ENCODE measurements around the gene AXDND1.
"Not testable (repeated sequence)": the region's sequence is repeated elsewhere in the genome, so short reads cannot be mapped to it uniquely, and the experiment has no call there.

The AXDND1 gene

DNA sequence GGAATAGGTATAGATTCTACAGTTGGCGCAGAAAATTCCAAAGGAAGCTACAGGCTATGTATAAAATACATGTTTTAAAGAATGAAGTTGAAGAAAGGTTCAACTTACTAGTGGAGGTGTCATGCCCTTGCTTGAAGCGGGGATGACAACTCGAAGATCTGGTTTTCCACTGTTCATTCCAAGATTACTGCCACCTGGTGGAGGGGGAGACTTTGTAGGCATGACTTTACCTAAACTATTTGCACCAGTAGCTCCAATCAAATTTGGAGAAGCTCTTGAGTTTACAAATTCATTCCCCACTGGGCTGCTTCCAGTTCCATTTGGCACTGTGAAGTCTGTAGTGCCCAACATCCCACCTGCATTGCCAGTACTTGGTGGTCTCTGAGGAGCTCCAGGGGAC is 81.7 kb downstream of the AXDND1 start:
- Histone ChIP-seq H2AFZ (ENCODE audit: low read length) (no peak overlapping the region), H3K18ac (ENCODE audit: low read length) (no peak overlapping the region), H4K8ac (ENCODE audit: low read depth, low read length) (no peak overlapping the region), H2BK12ac (ENCODE audit: low read length) (no peak overlapping the region), H3K4me2 (ENCODE audit: insufficient read depth, low read length, poor library complexity, severe bottlenecking) (no peak overlapping the region), H3K9ac (ENCODE audit: low read depth, low read length, poor library complexity) (no peak overlapping the region), H4K91ac (ENCODE audit: low read depth, low read length, poor library complexity) (no peak overlapping the region), H3K4me3 (ENCODE audit: low read length in 2 of 2) (no peak overlapping the region), H3K9me3 (replicated peaks in 1 of 2; ENCODE audit: control insufficient read depth in 2 of 2, insufficient read depth in 1 of 2, low read depth in 1 of 2, low read length in 2 of 2) (no peaks in the 10 kb centered on the region), H2AK5ac (ENCODE audit: low read depth, low read length) (no peak overlapping the region), H2BK15ac (ENCODE audit: low read length) (no peak overlapping the region), H3K4me1 (ENCODE audit: control insufficient read depth in 2 of 2, insufficient read depth in 1 of 2, low read depth in 1 of 2, low read length in 2 of 2) (no peaks in the 10 kb centered on the region), H3K27me3 (ENCODE audit: control insufficient read depth in 3 of 3, insufficient read depth in 3 of 3, low read depth in 1 of 3, low read length in 3 of 3) (no peaks in the 10 kb centered on the region), H3K4ac (ENCODE audit: low read length) (no peak overlapping the region), H2BK120ac (ENCODE audit: low read depth, low read length) (no peak overlapping the region), H3K14ac (ENCODE audit: low read length) (no peak overlapping the region), H3K36me3 (replicated peaks in 1 of 2; ENCODE audit: control insufficient read depth in 2 of 2, insufficient read depth in 2 of 2, low read length in 2 of 2) (no peaks in the 10 kb centered on the region), H3K79me1 (ENCODE audit: low read depth, low read length) (no peaks in the 10 kb centered on the region), H3K23ac (ENCODE audit: low read depth, low read length, poor library complexity) (no peak overlapping the region), H3K27ac (replicated peaks; ENCODE audit: low read length) (no peak overlapping the region), H2BK5ac (ENCODE audit: low read length) (no peak overlapping the region)
- no peak for DNase-seq (ENCODE audit: low spot score)
- no CpG with 5 or more reads among the region's 3 CpGs for WGBS, 2 donors (ENCODE audit: extremely low coverage in 2 of 2, insufficient read length in 2 of 2, insufficient replicate concordance in 1 of 2)

GRCh38 chr1:179448437-179449149 is 82.8 kb downstream of the AXDND1 start:
- Histone ChIP-seq H2BK12ac (ENCODE audit: low read length) (no peak overlapping the region), H3K4ac (ENCODE audit: low read length) (no peak overlapping the region), H3K4me1 (ENCODE audit: control insufficient read depth in 2 of 2, insufficient read depth in 1 of 2, low read depth in 1 of 2, low read length in 2 of 2) (no peaks in the 10 kb centered on the region), H3K36me3 (replicated peaks in 1 of 2; ENCODE audit: control insufficient read depth in 2 of 2, insufficient read depth in 2 of 2, low read length in 2 of 2) (no peaks in the 10 kb centered on the region), H2BK5ac (ENCODE audit: low read length) (no peak overlapping the region), H3K9me3 (replicated peaks in 1 of 2; ENCODE audit: control insufficient read depth in 2 of 2, insufficient read depth in 1 of 2, low read depth in 1 of 2, low read length in 2 of 2) (no peaks in the 10 kb centered on the region), H2BK15ac (ENCODE audit: low read length) (no peak overlapping the region), H4K8ac (ENCODE audit: low read depth, low read length) (no peak overlapping the region), H3K4me2 (ENCODE audit: insufficient read depth, low read length, poor library complexity, severe bottlenecking) (no peak overlapping the region), H2AK5ac (ENCODE audit: low read depth, low read length) (no peak overlapping the region), H2BK120ac (ENCODE audit: low read depth, low read length) (no peak overlapping the region), H3K18ac (ENCODE audit: low read length) (no peak overlapping the region), H2AFZ (ENCODE audit: low read length) (no peak overlapping the region), H3K79me1 (ENCODE audit: low read depth, low read length) (no peaks in the 10 kb centered on the region), H3K4me3 (ENCODE audit: low read length in 2 of 2) (no peak overlapping the region), H3K23ac (ENCODE audit: low read depth, low read length, poor library complexity) (no peak overlapping the region), H3K14ac (ENCODE audit: low read length) (no peak overlapping the region), H3K27ac (replicated peaks; ENCODE audit: low read length) (no peak overlapping the region), H4K91ac (ENCODE audit: low read depth, low read length, poor library complexity) (no peak overlapping the region), H3K9ac (ENCODE audit: low read depth, low read length, poor library complexity) (no peak overlapping the region), H3K27me3 (ENCODE audit: control insufficient read depth in 3 of 3, insufficient read depth in 3 of 3, low read depth in 1 of 3, low read length in 3 of 3) (no peaks in the 10 kb centered on the region)
- whole genome bisulfite sequencing, 2 donors (ENCODE audit: extremely low coverage in 2 of 2, insufficient read length in 2 of 2, insufficient replicate concordance in 1 of 2), result no CpG with 5 or more reads among the region's 14 CpGs
- no peak for DNase-seq (ENCODE audit: low spot score)

DNA sequence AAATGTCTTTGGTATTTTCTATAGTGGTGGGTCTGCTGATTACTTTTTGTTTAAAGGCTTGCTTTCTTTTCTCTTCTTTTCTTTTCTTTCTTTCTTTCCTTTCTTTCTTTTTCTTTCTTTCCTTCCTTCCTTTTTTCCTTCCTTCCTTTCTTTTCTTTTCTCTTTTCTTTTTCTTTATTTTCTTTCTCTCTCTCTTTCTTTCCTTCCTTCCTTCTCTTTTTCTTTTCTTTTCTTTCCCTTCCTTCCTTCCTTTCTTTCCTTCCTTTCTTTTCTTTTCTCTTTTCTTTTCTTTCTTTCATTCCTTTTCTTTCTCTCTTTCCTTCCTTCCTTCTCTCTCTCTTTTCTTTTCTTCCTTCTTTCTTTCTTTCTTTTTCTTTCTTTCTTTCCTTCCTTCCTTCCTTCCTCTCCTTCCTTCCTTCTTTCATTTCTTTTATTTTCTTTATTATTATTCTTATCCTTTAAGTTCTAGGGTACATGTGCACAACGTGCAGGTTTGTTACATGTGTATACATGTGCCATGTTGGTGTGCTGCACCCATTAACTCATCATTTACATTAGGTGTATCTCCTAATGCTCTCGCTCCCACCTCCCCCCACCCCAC is 93.9 kb downstream of the AXDND1 start:
- H3K4me1 ChIP-seq (ENCODE audit: control insufficient read depth in 2 of 2, insufficient read depth in 1 of 2, low read depth in 1 of 2, low read length in 2 of 2); H2AK5ac ChIP-seq (ENCODE audit: low read depth, low read length); H2BK120ac ChIP-seq (ENCODE audit: low read depth, low read length); H4K8ac ChIP-seq (ENCODE audit: low read depth, low read length); H3K14ac ChIP-seq (ENCODE audit: low read length); H3K36me3 ChIP-seq (replicated peaks in 1 of 2; ENCODE audit: control insufficient read depth in 2 of 2, insufficient read depth in 2 of 2, low read length in 2 of 2); H3K79me1 ChIP-seq (ENCODE audit: low read depth, low read length); H3K9me3 ChIP-seq (replicated peaks in 1 of 2; ENCODE audit: control insufficient read depth in 2 of 2, insufficient read depth in 1 of 2, low read depth in 1 of 2, low read length in 2 of 2); H3K9ac ChIP-seq (ENCODE audit: low read depth, low read length, poor library complexity); H2BK5ac ChIP-seq (ENCODE audit: low read length); H4K91ac ChIP-seq (ENCODE audit: low read depth, low read length, poor library complexity); H2AFZ ChIP-seq (ENCODE audit: low read length); H3K4ac ChIP-seq (ENCODE audit: low read length); H3K27ac ChIP-seq (replicated peaks; ENCODE audit: low read length); H3K18ac ChIP-seq (ENCODE audit: low read length); H2BK15ac ChIP-seq (ENCODE audit: low read length); DNase-seq (ENCODE audit: low spot score); H3K27me3 ChIP-seq (ENCODE audit: control insufficient read depth in 3 of 3, insufficient read depth in 3 of 3, low read depth in 1 of 3, low read length in 3 of 3); H3K4me2 ChIP-seq (ENCODE audit: insufficient read depth, low read length, poor library complexity, severe bottlenecking); H2BK12ac ChIP-seq (ENCODE audit: low read length); H3K4me3 ChIP-seq (ENCODE audit: low read length in 2 of 2); H3K23ac ChIP-seq (ENCODE audit: low read depth, low read length, poor library complexity): not testable (repeated sequence)
- WGBS, 2 donors (ENCODE audit: extremely low coverage in 2 of 2, insufficient read length in 2 of 2, insufficient replicate concordance in 1 of 2), result no CpG with 5 or more reads among the region's 2 CpGs

DNA sequence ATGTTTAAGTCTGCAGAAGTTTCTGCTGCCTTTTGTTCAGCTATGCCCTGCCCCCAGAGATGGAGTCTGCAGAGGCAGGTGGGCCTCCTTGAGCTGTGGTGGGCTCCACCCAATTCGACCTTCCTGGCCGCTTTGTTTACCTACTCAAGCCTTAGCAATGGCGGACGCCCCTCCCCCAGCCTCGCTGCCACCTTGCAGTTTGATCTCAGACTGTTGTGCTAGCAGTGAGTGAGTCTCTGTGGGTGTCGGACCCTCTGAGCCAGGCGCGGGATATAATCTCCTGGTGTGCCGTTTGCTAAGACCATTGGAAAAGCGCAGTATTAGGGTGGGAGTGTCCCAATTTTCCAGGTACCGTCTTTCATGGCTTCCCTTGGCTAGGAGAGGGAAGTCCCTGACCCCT is 99.9 kb downstream of the AXDND1 start:
- not testable (repeated sequence) for H3K79me1 ChIP-seq (ENCODE audit: low read depth, low read length); H3K9me3 ChIP-seq (replicated peaks in 1 of 2; ENCODE audit: control insufficient read depth in 2 of 2, insufficient read depth in 1 of 2, low read depth in 1 of 2, low read length in 2 of 2); H3K18ac ChIP-seq (ENCODE audit: low read length); H3K4ac ChIP-seq (ENCODE audit: low read length); H2BK15ac ChIP-seq (ENCODE audit: low read length); H3K36me3 ChIP-seq (replicated peaks in 1 of 2; ENCODE audit: control insufficient read depth in 2 of 2, insufficient read depth in 2 of 2, low read length in 2 of 2); H3K27ac ChIP-seq (replicated peaks; ENCODE audit: low read length); H3K4me3 ChIP-seq (ENCODE audit: low read length in 2 of 2); H2AFZ ChIP-seq (ENCODE audit: low read length); H3K23ac ChIP-seq (ENCODE audit: low read depth, low read length, poor library complexity); H2AK5ac ChIP-seq (ENCODE audit: low read depth, low read length); H3K14ac ChIP-seq (ENCODE audit: low read length); H3K4me2 ChIP-seq (ENCODE audit: insufficient read depth, low read length, poor library complexity, severe bottlenecking); H2BK5ac ChIP-seq (ENCODE audit: low read length); DNase-seq (ENCODE audit: low spot score); H2BK120ac ChIP-seq (ENCODE audit: low read depth, low read length); H3K27me3 ChIP-seq (ENCODE audit: control insufficient read depth in 3 of 3, insufficient read depth in 3 of 3, low read depth in 1 of 3, low read length in 3 of 3); H4K8ac ChIP-seq (ENCODE audit: low read depth, low read length); H4K91ac ChIP-seq (ENCODE audit: low read depth, low read length, poor library complexity); H2BK12ac ChIP-seq (ENCODE audit: low read length); H3K9ac ChIP-seq (ENCODE audit: low read depth, low read length, poor library complexity); H3K4me1 ChIP-seq (ENCODE audit: control insufficient read depth in 2 of 2, insufficient read depth in 1 of 2, low read depth in 1 of 2, low read length in 2 of 2)
- WGBS, 2 donors (ENCODE audit: extremely low coverage in 2 of 2, insufficient read length in 2 of 2, insufficient replicate concordance in 1 of 2), result no CpG with 5 or more reads among the region's 11 CpGs

Data from neuronal stem cell (in vitro differentiated cells).